Lower leg skin (tissue), 3 donors: ENCODE data around the gene ESYT3.

Source experiments
- POLR2A ChIP-seq, 2 donors: fragments of 450-650 bp; IDR thresholded peaks; one replicate each; pipeline ENCODE4 v1.6.1; 2016 to 2017; ENCODE audit warnings: antibody characterized with exemption in 2 of 2, mild to moderate bottlenecking in 1 of 2, moderate library complexity in 1 of 2
- TF ChIP-seq, protein P1 (sequence below), 3 donors: fragments of 450-650 bp; IDR thresholded peaks; one replicate each; pipeline ENCODE4 v1.5.1; 2016; ENCODE audit warnings: antibody characterized with exemption in 3 of 3, mild to moderate bottlenecking in 3 of 3, moderate library complexity in 2 of 3

GRCh38 chr3:138451595-138452162 is 17.3 kb downstream of the ESYT3 start:
- TF ChIP-seq, protein P1, sequence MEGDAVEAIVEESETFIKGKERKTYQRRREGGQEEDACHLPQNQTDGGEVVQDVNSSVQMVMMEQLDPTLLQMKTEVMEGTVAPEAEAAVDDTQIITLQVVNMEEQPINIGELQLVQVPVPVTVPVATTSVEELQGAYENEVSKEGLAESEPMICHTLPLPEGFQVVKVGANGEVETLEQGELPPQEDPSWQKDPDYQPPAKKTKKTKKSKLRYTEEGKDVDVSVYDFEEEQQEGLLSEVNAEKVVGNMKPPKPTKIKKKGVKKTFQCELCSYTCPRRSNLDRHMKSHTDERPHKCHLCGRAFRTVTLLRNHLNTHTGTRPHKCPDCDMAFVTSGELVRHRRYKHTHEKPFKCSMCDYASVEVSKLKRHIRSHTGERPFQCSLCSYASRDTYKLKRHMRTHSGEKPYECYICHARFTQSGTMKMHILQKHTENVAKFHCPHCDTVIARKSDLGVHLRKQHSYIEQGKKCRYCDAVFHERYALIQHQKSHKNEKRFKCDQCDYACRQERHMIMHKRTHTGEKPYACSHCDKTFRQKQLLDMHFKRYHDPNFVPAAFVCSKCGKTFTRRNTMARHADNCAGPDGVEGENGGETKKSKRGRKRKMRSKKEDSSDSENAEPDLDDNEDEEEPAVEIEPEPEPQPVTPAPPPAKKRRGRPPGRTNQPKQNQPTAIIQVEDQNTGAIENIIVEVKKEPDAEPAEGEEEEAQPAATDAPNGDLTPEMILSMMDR (IDR thresholded peaks at IDR 0.05) = no peak
- TF ChIP-seq POLR2A (IDR thresholded peaks at IDR 0.05) = no peak
